Testis (tissue), 3 donors: ENCODE results near the gene ULK4. TPM values are rescaled to one million over a fixed set of nuclear protein-coding genes. Genes with fewer than 3 reads are reported as not detected.

Source experiments
- DNase-seq: peaks from one replicate; pipeline ENCODE4 v3.0.0-alpha.2; 2019
- H3K27ac ChIP-seq, 2 donors: fragments of 200-600 bp; sonication (generic); one replicate each; pipeline ENCODE4 v1.5.1; 2019
- H3K27me3 ChIP-seq: fragments of 200-600 bp; sonication (generic); one replicate; pipeline ENCODE4 v1.5.1; 2019
- H3K36me3 ChIP-seq: fragments of 200-600 bp; sonication (generic); one replicate; pipeline ENCODE4 v1.5.1; 2017; ENCODE audit warnings: low read depth; ENCODE audit errors: missing control alignments
- H3K4me1 ChIP-seq: fragments of 200-600 bp; sonication (generic); one replicate; pipeline ENCODE4 v1.5.1; 2019
- H3K4me3 ChIP-seq, 2 donors: fragments of 200-600 bp; sonication (generic); one replicate each; pipeline ENCODE4 v1.5.1; 2017 to 2019
- H3K9me3 ChIP-seq: fragments of 200-600 bp; sonication (generic); one replicate; pipeline ENCODE4 v1.5.1; 2017
- POLR2A ChIP-seq: fragments of 450-650 bp; IDR thresholded peaks from one replicate; pipeline ENCODE4 v1.6.1; 2017; ENCODE audit warnings: antibody characterized with exemption, mild to moderate bottlenecking, moderate library complexity
- WGBS, 2 donors: methylation state at CpG; one replicate each; pipeline ENCODE4 v1.1.5; 2018; 5-methylcytosine and 5-hydroxymethylcytosine counted together
- intact Hi-C: fragments of 100-400 bp; cut with DNase I; formaldehyde crosslinking; loops from one replicate; pipeline ENCODE4 v1.15.1; 2023; ENCODE audit warnings: low total_unique reads
- polyA plus RNA-seq: library from polyadenylated mRNA; stranded (reverse); fragments of 350-450 nt; fragmentation: Illumina TruSeq; extraction: RNeasy Lipid Tissue Mini Kit (QIAGEN cat#74804); gene quantifications from one replicate; pipeline ENCODE4 v1.2.3, GENCODE V29; 2014; ENCODE audit warnings: low read depth, low replicate concordance; ENCODE audit not compliant: insufficient read depth
- total RNA-seq, 2 donors: library from RNA; depleted of rRNA; stranded (reverse); fragments of >200 nt; gene quantifications; one replicate each; pipeline ENCODE4 v1.2.3, GENCODE V29; 2016
- TF ChIP-seq, protein P1 (sequence below), 3 experiments: fragments of 450-650 bp in 2 of 3; fragments of 200-600 bp in 1 of 3; sonication (generic) in 1 of 3; IDR thresholded peaks; one replicate each; pipeline ENCODE4 v1.5.1; 2016 to 2019; ENCODE audit warnings: antibody characterized with exemption in 3 of 3, mild to moderate bottlenecking in 2 of 3, moderate library complexity in 1 of 3

The ULK4 gene
- total and polyA plus RNA-seq, 3 donors from 2014 or later = 45.7 to 91.6 (median 47.4) TPM

- intact Hi-C loops = no loop called here
- TF ChIP-seq, protein P1, sequence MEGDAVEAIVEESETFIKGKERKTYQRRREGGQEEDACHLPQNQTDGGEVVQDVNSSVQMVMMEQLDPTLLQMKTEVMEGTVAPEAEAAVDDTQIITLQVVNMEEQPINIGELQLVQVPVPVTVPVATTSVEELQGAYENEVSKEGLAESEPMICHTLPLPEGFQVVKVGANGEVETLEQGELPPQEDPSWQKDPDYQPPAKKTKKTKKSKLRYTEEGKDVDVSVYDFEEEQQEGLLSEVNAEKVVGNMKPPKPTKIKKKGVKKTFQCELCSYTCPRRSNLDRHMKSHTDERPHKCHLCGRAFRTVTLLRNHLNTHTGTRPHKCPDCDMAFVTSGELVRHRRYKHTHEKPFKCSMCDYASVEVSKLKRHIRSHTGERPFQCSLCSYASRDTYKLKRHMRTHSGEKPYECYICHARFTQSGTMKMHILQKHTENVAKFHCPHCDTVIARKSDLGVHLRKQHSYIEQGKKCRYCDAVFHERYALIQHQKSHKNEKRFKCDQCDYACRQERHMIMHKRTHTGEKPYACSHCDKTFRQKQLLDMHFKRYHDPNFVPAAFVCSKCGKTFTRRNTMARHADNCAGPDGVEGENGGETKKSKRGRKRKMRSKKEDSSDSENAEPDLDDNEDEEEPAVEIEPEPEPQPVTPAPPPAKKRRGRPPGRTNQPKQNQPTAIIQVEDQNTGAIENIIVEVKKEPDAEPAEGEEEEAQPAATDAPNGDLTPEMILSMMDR (IDR thresholded peaks at IDR 0.05) = no peak
- no peak for TF ChIP-seq POLR2A
- Histone ChIP-seq H3K27ac (peak overlapping the region; percentile 98 to 99), H3K4me3 (peak overlapping the region; percentile 97 to 98), H3K36me3 (no peaks in the 10 kb centered on the region), H3K4me1 (peaks cover 25% of the 10 kb centered on the region), H3K9me3 (no peaks in the 10 kb centered on the region), H3K27me3 (no peaks in the 10 kb centered on the region)
- DNase-seq = peak; percentile 46
- 0 to 1% methylated on average over 7 of the region's 7 CpGs for WGBS, 2 donors
Measured at GRCh38 chr3:41200669-41201021, 761.3 kb downstream of the ULK4 start.

GRCh38 chr3:41199866-41200668, 761.8 kb downstream of the ULK4 start:
- intact Hi-C loops = no loop called here
- peak overlapping the region; percentile 97 to 98 for H3K4me3 ChIP-seq
- DNase-seq = peak; percentile 57
- H3K9me3 ChIP-seq = no peaks in the 10 kb centered on the region
- no peaks in the 10 kb centered on the region for H3K36me3 ChIP-seq
- H3K4me1 ChIP-seq = peaks cover 21% of the 10 kb centered on the region
- peak overlapping the region; percentile 98 to 99 for H3K27ac ChIP-seq
- WGBS, 2 donors = 1% methylated on average over 21 to 28 of the region's 40 CpGs
- no peaks in the 10 kb centered on the region for H3K27me3 ChIP-seq
- TF ChIP-seq POLR2A = no peak
- TF ChIP-seq, protein P1 (IDR thresholded peaks at IDR 0.05) = no peak

DNA sequence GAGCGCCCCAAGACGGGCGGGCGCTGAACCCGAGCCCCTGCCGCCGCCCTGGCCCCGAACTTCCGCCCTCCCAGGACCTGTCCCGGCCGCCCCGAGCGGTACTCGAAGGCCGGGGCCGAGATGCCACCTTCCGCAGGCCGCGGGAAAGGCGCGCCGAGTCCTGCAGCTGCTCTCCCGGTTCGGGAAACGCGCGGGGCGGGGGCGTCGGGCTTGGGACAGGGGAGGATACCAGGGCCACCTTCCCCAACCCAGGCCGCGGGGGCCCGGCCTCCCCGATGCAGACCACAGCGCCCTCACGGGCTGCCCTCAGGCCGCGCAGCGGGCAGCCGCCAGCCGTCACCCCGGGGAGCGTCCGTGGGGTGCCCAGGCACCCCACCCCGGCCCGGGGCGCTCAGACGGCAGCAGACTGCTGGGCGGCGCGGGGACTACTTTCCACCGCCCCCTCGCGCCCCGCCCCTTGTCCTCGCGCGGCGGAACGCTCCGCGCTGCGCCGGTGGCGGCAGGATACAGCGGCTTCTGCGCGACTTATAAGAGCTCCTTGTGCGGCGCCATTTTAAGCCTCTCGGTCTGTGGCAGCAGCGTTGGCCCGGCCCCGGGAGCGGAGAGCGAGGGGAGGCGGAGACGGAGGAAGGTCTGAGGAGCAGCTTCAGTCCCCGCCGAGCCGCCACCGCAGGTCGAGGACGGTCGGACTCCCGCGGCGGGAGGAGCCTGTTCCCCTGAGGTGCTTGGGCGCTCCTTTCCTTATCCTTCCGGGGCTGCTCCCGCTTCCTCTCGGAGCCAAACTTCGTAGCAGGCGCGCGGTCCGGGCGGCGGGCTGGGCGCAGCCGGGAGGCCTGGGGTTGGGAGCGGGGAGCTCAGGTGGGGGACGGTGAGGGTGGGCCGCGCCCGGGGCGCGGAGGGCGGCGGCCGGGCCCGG, 762.7 kb downstream of the ULK4 start, which contains the start of gene CTNNB1:
Gene CTNNB1 (plus strand): TSS at position 556 of the 916 bp plus-strand sequence. CDS start 24,564 bp downstream, outside the sequence.
- H3K4me1 ChIP-seq = peaks cover 19% of the 10 kb centered on the region
- H3K4me3 ChIP-seq = peak within 1 kb of the TSS; percentile 97 to 98
- TF ChIP-seq, protein P1 (IDR thresholded peaks at IDR 0.05) = peak in 2 of 3 experiments; percentile 16 to 36
- TF ChIP-seq POLR2A = peak; percentile 86
- DNase-seq = peak; percentile 96
- no peaks in the 10 kb centered on the region for H3K9me3 ChIP-seq
- H3K27me3 ChIP-seq = no peaks in the 10 kb centered on the region
- no peaks in the 10 kb centered on the region for H3K36me3 ChIP-seq
- WGBS, 2 donors = 0% methylated on average over 86 of the region's 112 CpGs; no CpG with 5 or more reads in 1 of the 2 donors
- intact Hi-C loops = no loop called here
- peak within 1 kb of the TSS; percentile 98 to 99 for H3K27ac ChIP-seq

DNA sequence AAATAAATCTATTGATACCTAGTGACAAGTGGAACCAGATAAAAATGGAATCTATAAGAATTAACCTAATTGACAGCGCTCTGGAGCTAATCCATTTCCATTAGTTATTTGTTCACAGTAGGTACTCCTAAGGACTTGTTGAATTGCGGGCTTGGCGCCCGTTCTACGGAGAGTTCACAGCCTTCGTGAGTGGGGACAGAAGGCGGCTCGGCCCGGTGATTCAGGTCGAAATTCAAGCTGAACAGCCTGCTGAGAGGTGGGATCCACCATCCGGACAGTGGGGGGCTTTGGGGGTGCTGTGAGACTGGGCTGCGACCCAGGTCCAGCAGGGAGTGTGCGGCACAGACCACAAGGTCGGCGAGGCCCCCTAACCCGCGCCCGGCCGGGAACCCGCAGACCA, 763.4 kb downstream of the ULK4 start:
- TF ChIP-seq, protein P1 (IDR thresholded peaks at IDR 0.05) = no peak
- no peak for TF ChIP-seq POLR2A
- peak; percentile 61 for DNase-seq
- WGBS, 2 donors = 6 to 15% methylated on average over 10 to 20 of the region's 20 CpGs
- peak overlapping the region; percentile 98 to 99 for H3K27ac ChIP-seq
- no peaks in the 10 kb centered on the region for H3K36me3 ChIP-seq
- peak overlapping the region; percentile 97 to 98 for H3K4me3 ChIP-seq
- intact Hi-C loops = no loop called here
- H3K9me3 ChIP-seq = no peaks in the 10 kb centered on the region
- H3K27me3 ChIP-seq = no peaks in the 10 kb centered on the region
- peaks cover 16% of the 10 kb centered on the region for H3K4me1 ChIP-seq
